GM18873 (cell line): Measurements from ENCODE around the gene ADAMTS17.
"Not testable (repeated sequence)": the region's sequence is repeated elsewhere in the genome, so short reads cannot be mapped to it uniquely, and the experiment has no call there.

ENCODE experiments used
- ATAC-seq: cut with Tn5 transposase; IDR thresholded peaks from one replicate; pipeline ENCODE4 v1.9.1; 2021; ENCODE audit warnings: mild to moderate bottlenecking, moderate library complexity, moderate number of reproducible peaks; ENCODE audit not compliant: unreplicated experiment, low FRiP score

Gene ADAMTS17

GRCh38 chr15:99989095-99989494, 352.7 kb downstream of the ADAMTS17 start:
- ATAC-seq: no peak

DNA sequence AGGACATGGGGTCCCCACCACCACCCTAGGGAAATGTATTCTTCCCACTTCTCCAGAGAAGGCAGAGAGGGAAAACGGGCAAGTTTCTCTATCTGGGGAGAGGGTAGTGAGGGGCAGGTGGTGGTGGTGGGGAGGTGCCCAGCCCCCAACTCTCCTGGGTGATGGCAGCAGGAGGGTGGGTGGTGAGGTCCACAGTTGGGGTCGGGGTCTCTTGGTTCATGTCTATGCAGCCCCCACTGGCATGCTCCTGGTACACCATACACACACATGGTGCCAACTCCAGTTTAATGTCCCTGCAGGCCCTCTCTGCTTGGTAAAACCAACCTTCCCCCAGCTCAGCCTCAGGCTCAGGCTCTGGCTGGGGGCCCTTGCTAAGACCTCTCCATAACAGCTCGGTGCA, 354.1 kb downstream of the ADAMTS17 start:
- no peak for ATAC-seq

DNA sequence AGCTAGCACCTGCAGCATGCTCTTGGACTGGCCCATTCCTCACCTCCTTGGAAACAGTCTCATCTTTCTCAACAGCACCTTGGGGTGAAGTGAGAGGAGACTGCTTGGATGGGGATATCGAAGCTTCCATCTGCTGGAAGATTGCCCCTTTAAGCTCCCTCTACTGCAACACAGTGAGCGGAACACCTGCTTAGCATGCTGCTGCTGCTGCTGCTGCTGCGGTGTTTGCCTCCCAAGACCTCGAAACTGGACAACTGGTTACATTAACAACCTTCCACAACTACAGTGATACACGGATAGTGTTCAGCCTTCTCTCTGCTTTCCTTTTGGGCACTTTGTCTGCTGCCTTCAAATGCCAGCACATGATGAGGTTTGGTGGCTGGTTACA, 354.7 kb downstream of the ADAMTS17 start:
- no peak for ATAC-seq

DNA sequence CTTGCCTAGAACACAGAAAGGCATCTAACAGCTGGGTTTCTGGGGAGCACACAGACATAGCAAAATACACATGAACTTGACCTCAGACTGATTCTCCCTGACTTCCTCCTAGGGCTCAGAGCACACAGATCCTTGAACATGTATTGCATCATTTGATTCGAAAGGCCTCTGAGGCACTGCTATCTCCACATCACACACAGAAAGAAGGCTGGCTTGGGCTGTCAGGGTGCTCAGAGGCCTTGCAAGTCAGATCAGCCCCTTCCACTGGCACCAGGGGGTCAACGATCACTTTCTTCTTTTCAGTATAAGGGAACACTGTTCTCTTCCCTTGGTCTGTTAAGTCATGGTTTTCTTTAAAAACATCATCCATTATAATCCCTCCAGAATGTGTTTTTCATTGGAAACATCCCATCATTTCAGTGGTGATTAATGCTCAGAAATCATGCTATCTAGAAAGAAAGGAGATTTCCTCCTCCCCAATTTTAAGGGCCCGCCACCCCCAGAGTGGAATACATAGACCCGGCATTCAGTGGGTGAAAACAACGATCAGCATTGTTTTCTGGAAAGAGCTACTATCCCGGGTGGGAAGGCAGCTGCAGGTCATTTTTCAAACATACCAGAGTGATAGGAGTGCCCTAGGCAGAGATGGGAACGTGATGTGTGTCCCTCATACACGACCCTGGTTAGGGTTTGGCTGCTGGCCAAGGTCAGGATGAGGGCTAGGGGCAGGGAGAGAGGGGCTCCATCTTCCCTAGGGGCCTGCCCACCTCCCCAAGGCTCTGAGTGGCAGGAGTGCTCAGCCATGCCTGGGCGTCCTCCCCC, 355.3 kb downstream of the ADAMTS17 start:
- no peak for ATAC-seq

- ATAC-seq: no peak
Measured at GRCh38 chr15:99985878-99986277, 355.9 kb downstream of the ADAMTS17 start.

GRCh38 chr15:99984491-99985243, 357.1 kb downstream of the ADAMTS17 start:
- ATAC-seq: no peak

DNA sequence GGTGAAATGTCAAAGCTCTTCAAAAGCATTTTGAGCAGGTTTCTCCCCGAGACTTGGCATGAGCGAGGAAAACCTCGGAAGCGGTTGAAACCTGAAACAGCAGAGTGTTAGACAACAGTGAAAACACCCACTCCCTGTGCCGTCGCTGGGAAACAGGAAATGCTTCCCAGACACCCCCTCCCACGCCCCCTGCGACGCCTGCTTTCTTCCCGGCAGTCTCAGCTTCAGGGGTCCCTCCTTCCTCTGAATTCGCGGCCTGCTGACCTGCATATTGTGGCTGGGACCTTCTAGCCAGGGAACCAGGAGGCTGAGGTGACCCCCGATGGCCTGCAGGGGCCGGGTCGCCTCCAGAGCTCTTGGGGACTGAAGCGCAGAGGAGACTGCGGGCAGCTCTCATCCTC, 357.9 kb downstream of the ADAMTS17 start:
- no peak for ATAC-seq

DNA sequence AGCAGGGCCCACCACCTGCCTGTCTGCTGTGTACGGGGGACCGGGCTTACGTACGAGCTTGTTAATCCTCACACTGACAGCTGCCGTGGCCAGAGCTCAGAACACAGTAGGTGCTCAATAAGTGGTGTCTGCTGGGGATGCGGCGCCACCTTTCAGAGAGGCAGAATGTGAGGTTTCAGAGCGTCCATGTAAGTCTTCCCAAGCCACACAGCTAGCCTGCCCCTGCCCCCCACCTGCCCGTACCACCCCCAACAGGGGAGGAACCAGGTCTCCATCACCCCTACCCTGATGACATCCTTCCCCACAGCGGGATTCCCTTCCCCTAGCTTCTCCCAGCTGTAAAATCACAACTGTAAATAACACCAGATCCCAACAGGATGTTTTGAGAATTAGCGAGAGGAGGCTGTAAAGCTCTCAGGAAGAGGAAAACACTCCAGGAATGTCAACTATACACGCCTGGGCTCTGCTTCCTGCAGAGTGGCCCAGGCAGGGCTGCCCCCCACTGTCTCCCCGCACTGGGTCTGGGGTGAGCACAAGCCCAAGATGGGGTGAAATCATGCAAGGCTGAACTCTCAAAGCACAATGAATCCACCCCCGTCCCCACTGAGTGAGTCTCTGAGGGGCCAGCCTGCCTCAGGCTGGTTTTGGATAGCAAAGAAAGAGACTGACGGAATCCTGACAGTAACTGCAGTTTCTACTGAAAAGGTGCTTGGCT, 358.4 kb downstream of the ADAMTS17 start:
- ATAC-seq: no peak

GRCh38 chr15:99982662-99983061, 359.1 kb downstream of the ADAMTS17 start:
- ATAC-seq: no peak

- no peak for ATAC-seq
Measured at GRCh38 chr15:99981839-99982658, 359.7 kb downstream of the ADAMTS17 start.

DNA sequence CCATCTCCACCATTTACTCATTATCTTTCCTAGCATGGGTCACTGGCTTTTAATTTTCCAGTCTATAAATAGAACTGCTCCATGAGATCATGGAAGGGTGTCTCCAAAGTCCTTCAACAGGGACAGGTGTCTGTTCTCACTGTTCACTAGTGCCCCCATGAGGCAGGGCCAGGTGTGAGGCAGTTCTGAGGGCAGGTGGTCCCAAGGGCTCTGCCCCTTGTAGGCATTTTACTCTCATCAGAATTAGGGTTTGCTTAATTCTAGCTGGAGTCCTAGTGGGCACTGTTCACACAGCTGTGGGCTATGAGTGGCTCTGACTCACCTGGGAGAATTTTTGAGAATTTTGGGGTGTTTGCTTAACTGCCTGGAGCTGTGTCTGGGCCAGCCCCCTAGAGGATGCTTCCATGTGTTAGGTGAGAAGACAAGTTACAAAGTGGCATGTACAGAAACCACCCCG, 360.6 kb downstream of the ADAMTS17 start:
- no peak for ATAC-seq

GRCh38 chr15:99980752-99981151, 361.0 kb downstream of the ADAMTS17 start:
- no peak for ATAC-seq

- ATAC-seq: not testable (repeated sequence)
Measured at GRCh38 chr15:99979886-99980285, 361.9 kb downstream of the ADAMTS17 start.

- no peak for ATAC-seq
Measured at GRCh38 chr15:99979371-99979770, 362.4 kb downstream of the ADAMTS17 start.

DNA sequence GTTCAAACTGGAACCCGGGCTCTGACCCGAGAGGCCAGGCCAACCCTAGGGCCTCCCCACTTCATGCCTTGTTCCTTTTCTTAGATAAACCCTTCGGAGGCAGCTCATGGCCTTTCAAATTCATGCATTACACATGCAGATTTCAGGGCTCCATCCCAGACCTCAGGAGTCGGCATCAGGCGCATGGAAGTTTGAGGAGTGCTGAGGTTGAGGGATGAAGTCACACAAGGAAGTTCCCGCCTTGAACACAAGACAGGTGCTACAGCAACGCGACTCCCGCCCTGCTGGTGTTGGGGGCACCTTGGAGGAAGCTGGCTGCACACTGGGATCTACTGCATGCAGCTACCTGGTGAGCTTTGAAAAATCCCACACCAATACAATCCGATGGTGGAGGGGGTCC, 363.3 kb downstream of the ADAMTS17 start:
- no peak for ATAC-seq

- no peak for ATAC-seq
Measured at GRCh38 chr15:99977929-99978328, 363.8 kb downstream of the ADAMTS17 start.

DNA sequence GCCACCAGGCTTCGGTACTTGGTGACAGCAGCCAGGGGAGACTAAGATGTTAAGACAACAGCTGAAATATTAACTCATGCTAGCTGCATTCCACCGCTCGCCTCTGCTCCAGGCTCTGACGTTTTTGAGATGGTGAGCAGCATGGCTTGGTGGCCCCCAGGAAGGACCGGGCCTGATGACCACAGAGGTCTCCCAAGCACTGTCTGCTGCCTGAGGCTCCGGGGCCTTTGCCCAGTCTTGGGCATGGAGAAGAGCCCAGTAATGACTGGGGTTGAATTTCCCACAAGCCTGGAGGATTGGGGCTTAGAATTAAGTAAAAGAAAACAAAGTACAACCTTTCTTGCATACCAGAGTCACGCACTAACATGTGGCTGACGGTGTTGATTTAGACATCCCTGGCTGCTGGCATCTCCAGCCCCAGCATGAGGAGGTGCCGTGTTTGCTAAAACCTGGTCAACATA, 364.9 kb downstream of the ADAMTS17 start:
- no peak for ATAC-seq

GRCh38 chr15:99976000-99976399, 365.8 kb downstream of the ADAMTS17 start:
- no peak for ATAC-seq

DNA sequence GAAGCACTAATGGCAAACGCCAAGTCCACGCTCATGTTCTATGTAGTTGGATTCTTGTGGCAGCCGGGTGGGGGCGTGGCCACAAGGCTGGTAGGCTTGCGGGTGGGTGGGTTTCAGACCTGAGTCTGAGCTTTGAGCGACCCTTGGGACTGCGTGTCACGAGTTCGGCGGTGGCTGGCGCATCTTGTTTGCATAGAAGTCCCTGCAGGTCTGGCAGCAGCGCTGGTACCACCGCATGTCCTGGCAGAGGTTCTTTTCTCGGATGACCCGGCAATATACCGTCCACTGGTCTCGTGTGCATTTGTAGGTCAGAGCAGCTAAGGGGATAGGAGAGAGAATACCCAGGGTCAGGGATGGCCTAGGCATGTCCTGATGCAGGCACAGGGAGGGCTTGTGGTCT, 367.5 kb downstream of the ADAMTS17 start:
- no peak for ATAC-seq

GRCh38 chr15:99973351-99973750, 368.4 kb downstream of the ADAMTS17 start:
- no peak for ATAC-seq
